Measurements from ENCODE around the gene P2RY2.

P2RY2 gene

DNA sequence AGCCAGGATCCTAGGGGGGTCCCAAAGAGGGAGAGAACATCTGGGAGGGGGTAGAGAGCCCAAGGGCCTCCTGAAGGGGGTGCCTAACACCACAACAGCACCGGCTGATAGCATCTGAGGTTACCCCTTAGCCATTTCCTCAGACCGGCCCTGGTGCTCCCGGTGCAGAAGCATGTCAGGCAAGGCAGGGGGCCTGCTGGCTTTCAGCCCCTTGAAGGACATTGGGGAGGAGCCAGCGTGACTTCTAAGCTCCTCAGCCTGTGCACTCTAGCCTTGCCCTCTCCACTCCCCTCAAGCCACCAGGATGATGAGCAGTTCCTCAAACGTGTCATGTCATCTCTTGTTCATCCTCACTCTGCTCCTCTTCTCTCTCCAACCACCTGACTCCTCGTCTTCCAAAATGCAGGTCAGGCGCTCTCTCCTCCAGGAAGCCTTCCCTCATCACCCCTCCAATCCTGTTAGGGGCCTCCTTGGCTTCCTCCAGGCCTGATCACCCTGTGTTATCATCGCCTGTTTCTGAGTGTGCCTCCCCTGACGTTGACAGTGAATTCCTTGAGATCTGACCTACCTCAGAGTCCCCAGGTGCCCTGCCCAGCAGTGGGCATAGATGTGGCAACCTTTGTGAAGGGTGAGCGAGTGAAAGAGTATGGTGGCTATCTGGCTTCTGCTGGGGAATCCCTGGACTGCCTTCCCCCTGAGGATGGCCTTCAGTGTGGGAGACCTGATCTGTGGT, 6.1 kb downstream of the P2RY2 start:
- in situ Hi-C loops (cut with HindIII; ENCODE audit: low sequenced_read_pairs) = no loop called here
- no peak for DNase-seq (ENCODE audit: low read depth, low spot score)
- TF ChIP-seq, protein P1, sequence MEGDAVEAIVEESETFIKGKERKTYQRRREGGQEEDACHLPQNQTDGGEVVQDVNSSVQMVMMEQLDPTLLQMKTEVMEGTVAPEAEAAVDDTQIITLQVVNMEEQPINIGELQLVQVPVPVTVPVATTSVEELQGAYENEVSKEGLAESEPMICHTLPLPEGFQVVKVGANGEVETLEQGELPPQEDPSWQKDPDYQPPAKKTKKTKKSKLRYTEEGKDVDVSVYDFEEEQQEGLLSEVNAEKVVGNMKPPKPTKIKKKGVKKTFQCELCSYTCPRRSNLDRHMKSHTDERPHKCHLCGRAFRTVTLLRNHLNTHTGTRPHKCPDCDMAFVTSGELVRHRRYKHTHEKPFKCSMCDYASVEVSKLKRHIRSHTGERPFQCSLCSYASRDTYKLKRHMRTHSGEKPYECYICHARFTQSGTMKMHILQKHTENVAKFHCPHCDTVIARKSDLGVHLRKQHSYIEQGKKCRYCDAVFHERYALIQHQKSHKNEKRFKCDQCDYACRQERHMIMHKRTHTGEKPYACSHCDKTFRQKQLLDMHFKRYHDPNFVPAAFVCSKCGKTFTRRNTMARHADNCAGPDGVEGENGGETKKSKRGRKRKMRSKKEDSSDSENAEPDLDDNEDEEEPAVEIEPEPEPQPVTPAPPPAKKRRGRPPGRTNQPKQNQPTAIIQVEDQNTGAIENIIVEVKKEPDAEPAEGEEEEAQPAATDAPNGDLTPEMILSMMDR (IDR thresholded peaks at IDR 0.05; ENCODE audit: low read depth, low read length) = no peak
- H3K4me3 ChIP-seq (ENCODE audit: low read depth, low read length) = no peak overlapping the region

DNA sequence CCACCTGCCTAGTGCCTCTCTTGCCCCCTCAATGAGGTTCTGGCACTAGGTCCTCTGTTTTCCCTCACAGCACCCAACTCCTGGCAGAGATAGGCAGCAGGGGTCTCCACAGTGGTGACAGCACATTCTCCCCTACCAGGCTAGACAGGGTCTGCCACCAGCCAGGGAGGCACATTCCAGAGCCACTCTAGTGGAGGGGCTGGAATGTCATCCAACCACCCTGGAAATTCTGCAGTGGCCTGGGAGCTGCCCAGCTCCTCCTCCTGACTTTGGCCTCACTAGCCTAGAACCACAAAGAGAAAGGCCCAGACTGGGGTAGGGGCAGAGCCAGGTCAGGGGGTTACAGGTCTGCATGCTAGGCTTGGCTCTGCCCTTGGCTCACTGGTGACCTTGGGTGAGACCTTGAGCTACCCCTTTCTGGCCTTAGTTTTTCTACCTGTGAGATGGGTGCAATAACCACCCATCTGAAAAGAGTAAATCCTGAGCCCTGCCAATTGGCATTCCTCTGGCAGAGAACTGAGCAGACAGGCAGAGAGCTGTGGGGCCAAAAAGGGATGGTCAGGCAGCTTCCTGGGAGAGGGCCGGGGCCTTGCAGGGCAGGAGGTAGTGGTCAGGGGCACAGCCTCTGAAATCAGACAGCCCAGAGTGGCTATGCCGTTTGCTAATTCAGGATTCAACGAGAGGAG, 7.1 kb downstream of the P2RY2 start:
- TF ChIP-seq, protein P1 (IDR thresholded peaks at IDR 0.05; ENCODE audit: low read depth, low read length) = no peak
- in situ Hi-C loops (cut with HindIII; ENCODE audit: low sequenced_read_pairs) = no loop called here
- no peak overlapping the region for H3K4me3 ChIP-seq (ENCODE audit: low read depth, low read length)
- DNase-seq (ENCODE audit: low read depth, low spot score) = no peak

DNA sequence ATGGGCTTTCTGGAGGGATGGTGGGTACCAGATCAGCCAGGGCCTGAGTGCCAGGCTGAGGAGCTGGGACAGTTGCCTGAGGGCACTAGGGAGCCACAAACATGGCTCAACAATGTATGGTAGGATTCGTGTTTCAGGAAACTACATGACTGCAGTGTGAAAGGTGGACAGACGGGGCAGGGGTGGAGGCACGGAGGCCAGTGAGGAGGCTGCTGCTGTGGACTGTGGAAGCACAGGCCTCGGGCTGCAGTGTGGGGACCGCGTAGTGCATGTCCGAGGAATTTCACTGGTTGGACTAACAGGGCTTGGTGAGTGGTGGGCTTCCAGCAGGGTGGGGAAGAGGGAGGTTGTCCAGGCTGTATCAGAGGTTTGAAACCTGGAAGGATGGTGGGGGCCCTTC, 7.8 kb downstream of the P2RY2 start:
- TF ChIP-seq, protein P1 (IDR thresholded peaks at IDR 0.05; ENCODE audit: low read depth, low read length) = no peak
- H3K4me3 ChIP-seq (ENCODE audit: low read depth, low read length) = no peak overlapping the region
- no peak for DNase-seq (ENCODE audit: low read depth, low spot score)
- in situ Hi-C loops (cut with HindIII; ENCODE audit: low sequenced_read_pairs) = no loop called here

DNA sequence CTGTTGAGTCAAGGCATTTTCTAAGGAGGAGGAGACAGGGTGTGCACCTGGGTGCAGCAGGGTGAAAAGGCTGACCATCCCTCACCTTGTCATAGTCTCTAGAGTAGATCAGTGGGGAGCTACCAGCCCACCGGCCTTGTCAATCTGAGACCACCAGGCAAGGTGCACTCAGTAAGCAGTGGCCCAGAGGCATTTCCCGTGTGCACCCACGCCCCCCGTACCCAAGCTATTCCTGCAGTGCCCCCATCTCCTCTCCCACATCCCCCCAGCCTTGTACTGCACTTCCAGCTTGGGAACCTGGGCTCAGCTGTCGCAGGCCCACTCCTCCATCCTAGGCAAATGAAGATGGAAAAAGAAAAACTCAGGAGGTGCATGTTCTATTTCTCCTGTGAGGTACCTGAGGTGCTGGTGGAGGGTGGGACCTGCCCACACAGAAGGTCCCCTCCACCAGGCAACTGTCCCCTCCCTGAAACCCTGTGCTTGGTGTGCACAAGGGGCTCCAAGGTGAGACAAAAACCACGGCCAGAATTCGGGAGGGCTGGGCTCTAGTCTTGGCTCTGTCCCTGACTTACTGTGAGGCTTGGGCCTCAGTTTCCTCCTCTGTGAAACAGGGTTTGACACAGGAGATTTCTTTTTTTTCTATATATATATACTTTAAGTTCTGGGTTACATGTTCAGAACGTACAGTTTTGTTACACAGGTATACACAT, 8.4 kb downstream of the P2RY2 start:
- H3K4me3 ChIP-seq (ENCODE audit: low read depth, low read length) = no peak overlapping the region
- DNase-seq (ENCODE audit: low read depth, low spot score) = no peak
- in situ Hi-C loops (cut with HindIII; ENCODE audit: low sequenced_read_pairs) = no loop called here
- TF ChIP-seq, protein P1 (IDR thresholded peaks at IDR 0.05; ENCODE audit: low read depth, low read length) = no peak

- no peak for DNase-seq (ENCODE audit: low read depth, low spot score)
- in situ Hi-C loops (cut with HindIII; ENCODE audit: low sequenced_read_pairs) = no loop called here
- TF ChIP-seq, protein P1 (IDR thresholded peaks at IDR 0.05; ENCODE audit: low read depth, low read length) = no peak
- H3K4me3 ChIP-seq (ENCODE audit: low read depth, low read length) = no peak overlapping the region
Observed at GRCh38 chr11:73227571-73228211, 9.6 kb downstream of the P2RY2 start.
